ENCODE results near the gene SMARCA4.
"Not testable (repeated sequence)": the region's sequence is repeated elsewhere in the genome, so short reads cannot be mapped to it uniquely, and the experiment has no call there.

Gene SMARCA4

DNA sequence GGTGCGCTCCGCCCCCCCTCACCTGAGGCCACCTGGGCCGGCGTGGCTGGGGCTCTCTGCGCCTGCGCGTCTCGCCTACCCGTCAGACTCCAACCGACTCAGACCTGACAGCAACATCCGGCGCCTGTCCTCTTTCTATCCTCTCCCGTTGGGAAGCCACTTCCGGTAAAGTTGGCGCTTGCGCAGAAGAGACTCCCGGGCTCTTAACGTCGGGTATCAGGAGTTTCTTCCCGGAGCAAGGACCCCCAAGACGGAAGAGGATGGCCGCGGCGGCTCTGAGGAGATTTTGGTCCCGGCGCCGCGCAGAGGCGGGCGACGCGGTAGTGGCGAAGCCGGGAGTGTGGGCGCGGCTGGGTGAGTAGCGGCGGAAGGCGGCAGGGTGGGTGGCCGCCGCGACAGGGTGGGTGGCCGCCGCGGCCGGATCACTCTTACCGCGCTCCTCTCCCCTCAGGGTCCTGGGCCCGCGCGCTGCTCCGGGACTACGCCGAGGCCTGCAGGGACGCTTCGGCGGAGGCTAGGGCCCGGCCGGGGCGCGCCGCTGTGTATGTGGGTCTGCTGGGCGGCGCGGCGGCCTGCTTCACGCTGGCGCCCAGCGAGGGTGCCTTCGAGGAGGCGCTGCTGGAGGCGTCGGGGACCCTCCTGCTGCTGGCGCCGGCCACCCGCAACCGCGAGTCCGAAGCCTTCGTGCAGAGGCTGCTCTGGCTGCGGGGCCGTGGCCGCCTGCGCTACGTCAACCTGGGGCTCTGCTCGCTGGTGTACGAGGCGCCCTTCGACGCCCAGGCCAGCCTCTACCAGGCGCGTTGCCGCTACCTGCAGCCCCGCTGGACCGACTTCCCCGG is 32.0 kb upstream of the SMARCA4 start, which contains the start of the genes TIMM29 and YIPF2:
TIMM29 (plus strand) TSS at position 249 of the 839 bp plus-strand sequence; CDS start at position 261, 12 bp downstream.
YIPF2 (minus strand) TSS at position 77 of the 839 bp plus-strand sequence. CDS start 229 bp downstream, outside the sequence.
- peak; percentile 91 to 95 for DNase-seq (ENCODE audit: low read depth in 2 of 2)

GRCh38 chr19:10929402-10929794 is 31.4 kb upstream of the SMARCA4 start:
- no peak for DNase-seq (ENCODE audit: low read depth in 2 of 2)

DNA sequence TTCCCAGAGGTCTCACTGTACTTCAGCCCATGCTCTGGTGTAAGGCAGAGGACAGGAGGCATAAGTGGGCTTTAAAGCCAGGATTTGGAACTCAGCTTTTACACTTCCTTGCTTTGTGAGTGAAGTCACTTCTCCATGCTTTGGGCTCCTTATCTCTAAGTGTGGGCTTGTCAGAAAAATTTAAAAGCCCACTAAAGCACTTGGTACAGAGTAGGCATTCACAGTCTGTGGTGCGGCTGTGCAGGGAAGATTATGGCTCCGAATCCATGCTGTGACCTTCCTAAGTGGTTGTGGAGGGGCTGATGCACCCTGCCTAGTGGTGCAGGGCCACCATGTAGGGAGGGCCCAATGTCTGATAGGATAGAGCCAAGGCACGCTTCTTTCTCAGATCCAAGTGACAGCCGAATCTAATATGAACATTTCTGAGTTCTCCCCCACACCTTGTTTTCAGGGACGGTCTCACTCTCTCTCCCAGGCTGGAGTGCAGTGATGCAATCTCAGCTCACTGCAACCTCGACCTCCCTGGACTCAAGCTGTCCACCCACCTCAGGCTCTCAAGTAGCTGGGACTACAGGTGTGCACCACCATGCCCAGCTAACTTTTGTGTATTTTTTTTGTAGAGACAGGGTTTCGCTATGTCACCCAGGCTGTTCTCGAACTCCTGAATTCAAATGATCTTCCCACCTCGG is 25.3 kb upstream of the SMARCA4 start:
- DNase-seq (ENCODE audit: low read depth in 2 of 2), result no peak

DNA sequence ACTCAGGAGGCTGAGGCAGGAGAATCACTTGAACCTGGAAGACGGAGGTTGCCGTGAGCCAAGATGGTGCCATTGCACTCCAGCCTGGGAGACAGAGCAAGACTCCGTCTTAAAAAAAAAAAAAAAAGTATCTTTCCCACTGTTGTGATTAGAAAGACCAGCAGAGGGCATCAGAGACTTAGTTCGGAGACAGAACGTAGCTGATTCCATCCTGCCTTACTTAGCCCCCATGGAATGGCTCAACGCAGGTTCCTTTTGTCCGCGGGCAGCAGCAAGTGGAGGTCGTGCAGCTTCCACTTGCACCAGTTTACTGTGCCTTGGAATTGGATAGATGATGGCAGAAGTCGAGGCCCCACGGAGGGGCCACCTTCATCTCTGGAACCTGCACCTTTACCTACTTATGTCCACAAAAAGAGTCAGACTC is 24.2 kb upstream of the SMARCA4 start:
- no peak for DNase-seq (ENCODE audit: low read depth in 2 of 2)

DNA sequence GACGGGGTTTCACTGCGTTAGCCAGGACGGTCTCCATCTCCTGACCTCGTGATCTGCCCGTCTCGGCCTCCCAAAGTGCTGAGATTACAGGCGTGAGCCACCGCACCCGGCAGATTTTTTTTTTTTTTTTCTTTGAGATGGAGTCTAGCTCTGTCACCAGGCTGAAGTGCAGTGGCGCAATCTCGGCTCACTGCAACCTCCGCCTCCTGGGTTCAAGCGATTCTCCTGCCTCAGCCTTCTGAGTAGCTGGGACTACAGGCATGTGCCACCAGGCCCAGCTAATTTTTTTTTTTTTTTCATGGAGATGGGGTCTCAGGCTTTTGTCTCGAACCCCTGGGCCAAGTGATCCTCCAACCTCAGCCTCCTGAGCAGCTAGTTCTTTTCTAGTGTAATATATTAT is 19.2 kb upstream of the SMARCA4 start:
- not testable (repeated sequence) for DNase-seq (ENCODE audit: low read depth in 2 of 2)

GRCh38 chr19:10943412-10943811 is 17.4 kb upstream of the SMARCA4 start:
- not testable (repeated sequence) for DNase-seq (ENCODE audit: low read depth in 2 of 2)

DNA sequence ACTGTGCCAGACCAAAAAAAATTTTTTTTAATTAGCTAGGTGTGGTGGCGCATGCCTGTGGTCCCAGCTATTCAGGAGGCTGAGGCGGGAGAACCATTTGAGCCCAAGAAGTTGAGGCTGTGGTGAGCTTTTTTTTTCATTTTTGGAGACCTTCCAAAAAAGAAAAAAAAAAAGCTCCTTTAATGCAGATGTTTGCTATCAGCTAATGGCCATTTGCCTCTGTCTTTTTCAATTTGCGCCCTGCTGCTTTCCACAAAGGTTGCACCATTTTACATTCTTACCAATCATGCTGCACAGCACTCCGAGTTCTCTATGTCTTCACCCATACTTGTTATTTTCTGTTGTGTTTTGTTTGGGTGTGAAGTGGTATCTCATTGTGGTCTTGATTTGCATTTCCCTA is 15.6 kb upstream of the SMARCA4 start:
- no peak for DNase-seq (ENCODE audit: low read depth in 2 of 2)

- DNase-seq (ENCODE audit: low read depth in 2 of 2), result no peak
Measured at GRCh38 chr19:10946958-10947657, 13.7 kb upstream of the SMARCA4 start.

DNA sequence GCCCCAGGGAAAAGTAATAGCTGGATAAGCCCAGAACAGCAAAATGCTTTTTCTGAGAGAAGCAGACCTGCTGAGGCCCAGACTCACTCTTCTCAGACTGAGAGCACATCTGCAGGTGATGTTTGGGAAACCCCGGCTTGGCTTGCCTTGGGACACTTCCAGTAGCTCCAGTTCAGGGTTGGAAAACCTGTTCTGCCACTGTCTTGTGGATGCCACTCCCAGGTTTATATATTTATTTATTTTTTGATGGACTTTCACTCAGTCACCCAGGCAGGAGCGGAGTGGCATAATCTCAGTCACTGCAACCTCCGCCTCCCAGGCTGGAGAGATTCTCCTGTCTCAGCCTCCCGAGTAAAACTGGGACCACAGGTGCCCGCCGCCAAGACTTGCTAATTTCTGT is 8.0 kb upstream of the SMARCA4 start:
- no peak for DNase-seq (ENCODE audit: low read depth in 2 of 2)

- not testable (repeated sequence) for DNase-seq (ENCODE audit: low read depth in 2 of 2)
Measured at GRCh38 chr19:10959277-10959968, 1.4 kb upstream of the SMARCA4 start.

DNA sequence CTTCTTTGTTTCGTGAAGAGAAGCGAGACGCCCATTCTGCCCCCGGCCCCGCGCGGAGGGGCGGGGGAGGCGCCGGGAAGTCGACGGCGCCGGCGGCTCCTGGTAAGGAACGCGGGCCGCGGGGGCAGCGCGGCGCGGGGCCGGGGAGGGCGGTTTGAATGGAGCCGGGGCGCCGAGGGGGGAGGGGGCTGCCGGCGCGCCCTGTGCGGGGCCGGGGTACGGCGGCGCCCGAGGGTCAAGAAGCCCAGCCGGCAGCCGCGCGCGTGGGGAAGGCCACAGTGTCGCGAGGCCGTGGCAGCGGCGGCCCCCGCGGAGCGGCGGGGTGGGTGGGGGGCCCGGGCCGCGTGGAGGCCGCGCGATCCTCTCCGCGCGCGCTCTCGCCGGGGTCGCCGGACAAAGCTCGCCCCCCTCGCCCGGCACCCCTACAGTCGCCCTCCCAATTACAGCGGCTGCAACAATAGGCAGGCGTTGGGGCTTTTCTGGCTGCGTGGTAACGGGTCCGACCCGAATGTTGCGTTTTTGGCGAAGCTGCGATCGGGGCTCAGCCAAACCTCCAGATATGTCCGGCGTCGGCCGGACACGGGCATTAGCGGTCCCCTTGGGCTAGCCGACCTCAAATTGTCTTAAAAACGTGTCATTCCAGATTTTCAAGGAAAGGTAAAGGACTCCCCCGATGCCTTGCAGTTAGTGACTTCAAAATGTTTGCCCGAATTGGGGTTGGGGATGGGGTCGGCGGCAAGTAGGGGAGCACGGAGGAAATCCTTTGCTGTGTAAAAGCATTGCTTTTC is 437 bp downstream of the SMARCA4 start:
- no peak for DNase-seq (ENCODE audit: low read depth in 2 of 2)

GRCh38 chr19:10962863-10963262 is 2.0 kb downstream of the SMARCA4 start:
- DNase-seq (ENCODE audit: low read depth in 2 of 2), result no peak

DNA sequence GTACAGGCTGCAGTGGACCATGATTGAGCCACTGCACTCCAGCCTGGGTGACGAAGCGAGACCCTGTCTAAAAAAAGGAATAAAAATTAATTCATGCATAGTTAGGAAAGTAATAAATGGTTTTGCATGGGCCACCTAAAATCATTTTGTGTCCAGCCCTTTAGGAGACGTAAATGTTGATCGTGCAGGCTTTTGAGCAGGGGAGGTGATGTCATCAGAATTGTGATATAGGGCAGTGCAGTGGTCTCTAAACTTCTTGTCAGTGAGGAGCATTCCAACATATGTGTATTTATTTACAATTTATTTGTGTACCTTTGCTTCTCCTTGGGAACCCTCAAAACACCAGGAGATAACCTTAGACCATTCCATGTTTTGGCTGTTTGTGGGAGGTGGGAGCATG is 3.0 kb downstream of the SMARCA4 start:
- no peak for DNase-seq (ENCODE audit: low read depth in 2 of 2)

GRCh38 chr19:10964903-10965302 is 4.1 kb downstream of the SMARCA4 start:
- DNase-seq (ENCODE audit: low read depth in 2 of 2), result no peak

GRCh38 chr19:10965398-10965797 is 4.6 kb downstream of the SMARCA4 start:
- DNase-seq (ENCODE audit: low read depth in 2 of 2), result no peak

DNA sequence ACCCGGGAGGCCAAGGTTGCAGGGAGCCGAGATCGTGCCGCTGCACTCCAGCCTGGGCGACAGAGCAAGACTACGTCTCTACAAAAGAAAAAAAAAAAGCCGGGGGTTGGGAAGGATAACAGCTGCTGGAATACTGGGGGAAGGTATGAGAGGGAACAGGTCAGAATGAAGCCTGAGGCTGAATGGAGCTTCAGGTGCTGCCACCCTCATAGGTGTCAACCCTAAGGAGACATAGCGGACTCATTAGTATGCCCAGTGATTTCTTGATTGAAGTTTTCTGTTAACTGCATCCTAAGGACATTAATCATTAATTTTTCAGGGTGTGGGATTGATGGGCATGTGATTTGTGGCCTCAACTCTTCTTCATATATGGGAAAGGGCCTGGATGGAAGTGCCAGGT is 6.0 kb downstream of the SMARCA4 start:
- DNase-seq (ENCODE audit: low read depth in 2 of 2), result no peak

DNA sequence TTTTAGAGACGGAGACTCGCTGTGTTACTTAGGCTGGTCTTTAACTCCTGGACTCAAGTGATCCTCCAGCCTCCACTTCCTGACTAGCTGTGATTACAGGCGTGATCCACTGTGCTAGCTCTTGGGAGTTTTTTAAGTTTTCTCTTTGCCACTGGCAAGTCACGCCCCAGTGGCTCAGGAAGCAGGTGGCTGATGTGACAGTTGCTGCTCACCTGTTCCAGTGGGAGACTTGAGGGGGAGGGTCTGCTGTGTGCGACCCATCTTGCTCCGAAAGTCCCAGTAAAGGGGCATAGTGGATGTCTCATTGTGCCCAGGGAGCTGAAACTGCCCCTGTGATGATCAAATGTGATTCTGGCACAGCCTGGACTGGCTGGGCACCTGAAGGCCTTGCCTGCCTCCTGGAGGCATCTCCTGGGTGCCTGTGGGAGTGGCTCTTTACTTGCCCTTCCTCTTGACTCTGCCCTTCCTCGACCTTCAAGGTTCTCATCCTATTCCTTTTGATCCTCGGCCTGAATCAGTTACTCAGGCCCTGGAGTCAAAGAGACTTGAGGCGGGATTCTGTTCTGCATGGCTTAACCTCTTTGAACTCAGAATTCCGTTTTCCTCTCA is 7.8 kb downstream of the SMARCA4 start:
- no peak for DNase-seq (ENCODE audit: low read depth in 2 of 2)

GRCh38 chr19:10971107-10971726 is 10.4 kb downstream of the SMARCA4 start:
- no peak for DNase-seq (ENCODE audit: low read depth in 2 of 2)

- no peak for DNase-seq (ENCODE audit: low read depth in 2 of 2)
Measured at GRCh38 chr19:10975374-10976130, 14.7 kb downstream of the SMARCA4 start.
